HK-2 (cell line): Measurements from ENCODE around the gene PMM1.
"Not testable (repeated sequence)": the region's sequence is repeated elsewhere in the genome, so short reads cannot be mapped to it uniquely, and the experiment has no call there.

Experiments
- DNase-seq: peaks from one replicate; pipeline ENCODE4 v3.0.0-alpha.2; 2018; ENCODE audit not compliant: unreplicated experiment

The PMM1 gene

GRCh38 chr22:41589391-41590241, at the start of gene PMM1:
TSS of gene PMM1 (minus strand) at chr22:41589840. CDS start at chr22:41589805, 35 bp downstream.
- peak; percentile 100 for DNase-seq

GRCh38 chr22:41638748-41639147, 49.1 kb upstream of the PMM1 start:
- no peak for DNase-seq

- no peak for DNase-seq
Observed at GRCh38 chr22:41638124-41638523, 48.5 kb upstream of the PMM1 start.

- not testable (repeated sequence) for DNase-seq
Observed at GRCh38 chr22:41637623-41638022, 48.0 kb upstream of the PMM1 start.

- DNase-seq = peak; percentile 10
Observed at GRCh38 chr22:41636467-41636866, 46.8 kb upstream of the PMM1 start.

- DNase-seq = not testable (repeated sequence)
Observed at GRCh38 chr22:41634610-41635009, 45.0 kb upstream of the PMM1 start.

- DNase-seq = not testable (repeated sequence)
Observed at GRCh38 chr22:41631615-41632014, 42.0 kb upstream of the PMM1 start.

GRCh38 chr22:41631115-41631514, 41.5 kb upstream of the PMM1 start:
- DNase-seq = not testable (repeated sequence)

- DNase-seq = no peak
Observed at GRCh38 chr22:41625577-41625976, 35.9 kb upstream of the PMM1 start.

- DNase-seq = no peak
Observed at GRCh38 chr22:41621911-41622179, 32.2 kb upstream of the PMM1 start.

GRCh38 chr22:41621099-41621910, 31.7 kb upstream of the PMM1 start, which contains the start of gene XRCC6:
TSS of gene XRCC6 (plus strand) at chr22:41621295. CDS start at chr22:41622005, 710 bp downstream.
- DNase-seq = peak; percentile 99

GRCh38 chr22:41620589-41621098, 31.0 kb upstream of the PMM1 start, which contains the start of gene DESI1:
TSS of gene DESI1 (minus strand) at chr22:41621043. CDS start at chr22:41620839, 204 bp downstream.
- no peak for DNase-seq

- peak; percentile 55 for DNase-seq
Observed at GRCh38 chr22:41619979-41620588, 30.4 kb upstream of the PMM1 start.

- DNase-seq = no peak
Observed at GRCh38 chr22:41613456-41613855, 23.8 kb upstream of the PMM1 start.

GRCh38 chr22:41612603-41613306, 23.1 kb upstream of the PMM1 start:
- no peak for DNase-seq

GRCh38 chr22:41608386-41608785, 18.7 kb upstream of the PMM1 start:
- no peak for DNase-seq

GRCh38 chr22:41603873-41604332, 14.3 kb upstream of the PMM1 start:
- DNase-seq = no peak

GRCh38 chr22:41600976-41601375, 11.3 kb upstream of the PMM1 start:
- DNase-seq = no peak

- DNase-seq = no peak
Observed at GRCh38 chr22:41598891-41599635, 9.4 kb upstream of the PMM1 start.

GRCh38 chr22:41598081-41598480, 8.4 kb upstream of the PMM1 start:
- peak; percentile 58 for DNase-seq

- no peak for DNase-seq
Observed at GRCh38 chr22:41597635-41597953, 8.0 kb upstream of the PMM1 start.
